Tibial artery (tissue), 4 donors: Measurements from ENCODE around the gene MTHFSD.
A peak's percentile ranks its signal among the peaks of the same experiment; 100 is the strongest.

Experiments used
- DNase-seq, 2 donors: peaks; one replicate each; pipeline ENCODE4 v3.0.0-alpha.2; 2019
- H3K27ac ChIP-seq, 2 donors: fragments of 200-600 bp; sonication (generic) in 1 of 2; 1 replicate in 1 of 2; 2 replicates in 1 of 2; pipeline ENCODE4 v1.5.1; 2018 to 2019; ENCODE audit warnings: mild to moderate bottlenecking in 1 of 2
- H3K27me3 ChIP-seq, 2 donors: fragments of 200-600 bp; sonication (generic) in 1 of 2; one replicate each; pipeline versions ENCODE4 v1.5.1 to v1.6.0; 2016 to 2019
- H3K36me3 ChIP-seq, 3 donors: fragments of 200-600 bp; sonication (generic) in 2 of 3; one replicate each; pipeline ENCODE4 v1.5.1; 2016 to 2019; ENCODE audit warnings: mild to moderate bottlenecking in 2 of 3
- H3K4me1 ChIP-seq, 4 donors: fragments of 200-600 bp; sonication (generic) in 2 of 4; 1 replicate in 3 of 4; 2 replicates in 1 of 4; pipeline ENCODE4 v1.5.1; 2016 to 2019
- H3K4me3 ChIP-seq, 2 donors: fragments of 200-600 bp; sonication (generic) in 1 of 2; 1 replicate in 1 of 2; 2 replicates in 1 of 2; pipeline ENCODE4 v1.5.1; 2018 to 2019; ENCODE audit warnings: mild to moderate bottlenecking in 2 of 2
- H3K9me3 ChIP-seq, 3 donors: fragments of 200-600 bp; sonication (generic) in 1 of 3; one replicate each; pipeline ENCODE4 v1.5.1; 2016 to 2019
- CTCF ChIP-seq, 2 experiments: fragments of 200-600 bp in 1 of 2; fragments of 450-650 bp in 1 of 2; IDR thresholded peaks; one replicate each; pipeline ENCODE4 v1.5.1; 2017 to 2019; ENCODE audit warnings: antibody characterized with exemption in 2 of 2, mild to moderate bottlenecking in 1 of 2, moderate library complexity in 1 of 2
- intact Hi-C: fragments of 100-400 bp; cut with DNase I; formaldehyde crosslinking; loops from one replicate; pipeline ENCODE4 v1.15.0; 2023; ENCODE audit warnings: low total_unique reads

Gene MTHFSD

DNA sequence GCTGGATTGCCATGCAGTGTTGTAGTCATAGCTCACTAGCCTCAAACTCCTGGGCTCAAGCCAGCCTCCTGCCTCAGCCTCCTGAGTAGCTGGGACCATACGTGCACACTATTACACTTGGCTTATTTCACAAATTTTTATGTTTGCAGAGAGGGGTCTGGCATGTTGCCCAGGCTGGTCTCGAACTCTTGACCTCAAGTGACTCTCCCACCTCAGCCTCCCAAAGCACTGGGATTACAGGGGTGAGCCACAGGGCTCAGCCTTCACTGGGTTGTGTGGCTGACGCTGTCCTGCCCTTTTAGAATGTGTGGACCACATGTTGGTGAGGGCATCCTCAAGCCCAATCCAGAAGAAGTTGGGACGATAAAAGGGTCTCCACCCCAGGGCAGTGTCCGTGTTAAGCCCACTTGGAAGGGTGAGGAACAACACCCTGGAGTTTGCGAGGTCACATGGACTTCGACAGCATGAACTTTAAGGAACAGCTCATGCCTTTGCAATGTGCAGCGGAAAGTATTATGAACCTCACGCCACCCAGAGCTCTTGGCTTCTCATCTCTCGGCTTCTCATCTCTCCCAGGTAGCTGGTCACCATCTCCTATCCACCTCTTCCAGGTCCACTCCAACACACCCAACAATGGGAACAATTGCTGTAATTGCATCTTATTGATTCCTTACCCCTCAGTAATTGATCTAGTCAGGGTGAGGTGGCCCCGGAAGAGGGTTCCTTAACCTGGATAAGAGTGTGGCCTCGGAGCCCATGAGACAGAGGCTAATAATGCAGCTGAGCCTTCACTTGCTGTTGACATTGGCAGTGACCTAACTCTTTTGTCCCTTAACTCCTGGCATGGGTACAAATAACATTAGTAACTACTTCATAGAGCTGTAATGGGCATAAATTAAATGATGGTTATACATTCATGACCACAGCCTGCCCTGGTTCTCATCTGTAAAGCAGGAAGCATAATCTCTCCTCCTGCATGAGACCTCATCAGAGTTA, 30.0 kb upstream of the MTHFSD start:
- TF ChIP-seq CTCF (IDR thresholded peaks at IDR 0.05): no peak
- peaks cover 0 to 5% (median 0%) of the 10 kb centered on the region in 3 donors for H3K36me3 ChIP-seq
- no peak overlapping the region for H3K4me3 ChIP-seq
- H3K27ac ChIP-seq: peak overlapping the region; percentile 95 to 97
- intact Hi-C loops: no loop called here
- peak in 1 of 2 donors; percentile 71 for DNase-seq
- peaks cover 0 to 98% (median 63%) of the 10 kb centered on the region in 4 donors for H3K4me1 ChIP-seq
- no peaks in the 10 kb centered on the region for H3K27me3 ChIP-seq
- no peaks in the 10 kb centered on the region for H3K9me3 ChIP-seq

DNA sequence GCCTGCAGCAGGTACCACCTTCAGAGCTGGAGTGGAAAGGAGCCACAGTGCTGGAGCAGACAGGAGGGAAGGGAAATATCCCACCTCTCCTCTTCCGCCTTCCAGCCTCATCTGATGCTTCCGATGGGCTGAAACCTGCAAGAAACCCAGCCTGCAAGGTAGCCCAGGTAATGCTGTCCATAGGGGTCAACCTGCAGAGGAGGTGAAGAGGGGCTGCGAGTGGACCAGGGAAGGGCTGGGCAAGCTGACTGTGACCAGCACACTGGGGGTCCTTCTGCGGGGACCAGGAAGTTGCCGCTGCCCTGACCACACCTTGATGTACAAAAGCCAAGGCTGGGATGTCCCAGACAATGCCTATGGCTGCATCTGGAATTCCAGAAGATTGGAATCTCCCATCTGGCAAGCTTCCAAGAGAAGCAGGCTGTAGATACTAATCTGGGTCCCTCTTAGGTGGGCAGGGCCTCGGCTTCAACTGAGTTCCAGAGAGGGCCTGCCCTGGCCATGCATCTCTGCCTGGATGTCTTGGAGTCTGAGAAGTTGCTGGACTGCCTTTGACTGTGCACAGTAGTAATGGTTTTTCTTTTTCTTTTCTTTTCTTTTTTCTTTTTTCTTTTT, 29.1 kb upstream of the MTHFSD start:
- H3K36me3 ChIP-seq: peaks cover 0 to 5% (median 0%) of the 10 kb centered on the region in 3 donors
- H3K4me3 ChIP-seq: no peak overlapping the region
- intact Hi-C loops: no loop called here
- no peak for TF ChIP-seq CTCF (IDR thresholded peaks at IDR 0.05)
- H3K27me3 ChIP-seq: no peaks in the 10 kb centered on the region
- peak in 1 of 2 donors; percentile 57 for DNase-seq
- H3K9me3 ChIP-seq: no peaks in the 10 kb centered on the region
- H3K27ac ChIP-seq: peak overlapping the region; percentile 95 to 97
- H3K4me1 ChIP-seq: peaks cover 0 to 98% (median 65%) of the 10 kb centered on the region in 4 donors

- Histone ChIP-seq H3K27ac (peak overlapping the region; percentile 95 to 97), H3K27me3 (no peaks in the 10 kb centered on the region), H3K36me3 (no peaks in the 10 kb centered on the region), H3K4me1 (peaks cover 0 to 90% (median 57%) of the 10 kb centered on the region in 4 donors), H3K4me3 (peak overlapping the region; percentile 60 to 78), H3K9me3 (no peaks in the 10 kb centered on the region)
- intact Hi-C loops: loop anchor here (2.0 kb wide), 1 partner anchor 99 kb away; no protein-coding TSS in a partner anchor
- peak in 1 of 2 donors; percentile 51 for DNase-seq
- no peak for TF ChIP-seq CTCF (IDR thresholded peaks at IDR 0.05)
Observed at GRCh38 chr16:86581458-86581857, 26.4 kb upstream of the MTHFSD start.

DNA sequence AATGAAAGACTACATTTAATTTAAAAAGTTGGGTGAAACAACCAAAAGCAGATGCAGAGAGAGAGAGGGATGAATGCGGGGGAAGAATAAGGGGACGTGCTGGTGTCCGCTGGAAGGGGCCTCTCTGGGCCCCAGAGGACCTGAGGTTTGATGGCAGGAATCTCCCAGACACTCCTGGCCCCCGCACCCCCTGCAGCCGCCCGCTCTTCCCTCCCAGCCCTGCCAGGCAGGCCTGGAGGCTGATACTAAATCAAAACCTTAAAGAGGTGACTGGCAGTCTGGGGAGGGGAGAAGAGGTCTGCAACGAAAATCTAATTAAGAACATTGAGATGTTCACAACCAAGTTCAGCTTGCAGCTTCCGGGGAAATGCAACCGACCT, 25.7 kb upstream of the MTHFSD start:
- H3K4me1 ChIP-seq: peaks cover 0 to 85% (median 55%) of the 10 kb centered on the region in 4 donors
- H3K27me3 ChIP-seq: no peaks in the 10 kb centered on the region
- no peak for TF ChIP-seq CTCF (IDR thresholded peaks at IDR 0.05)
- no peaks in the 10 kb centered on the region for H3K36me3 ChIP-seq
- H3K9me3 ChIP-seq: no peaks in the 10 kb centered on the region
- peak overlapping the region; percentile 95 to 97 for H3K27ac ChIP-seq
- DNase-seq: peak in 1 of 2 donors; percentile 56
- peak overlapping the region; percentile 60 to 78 for H3K4me3 ChIP-seq
- intact Hi-C loops: loop anchor here (2.0 kb wide), 1 partner anchor 100 kb away; no protein-coding TSS in a partner anchor

DNA sequence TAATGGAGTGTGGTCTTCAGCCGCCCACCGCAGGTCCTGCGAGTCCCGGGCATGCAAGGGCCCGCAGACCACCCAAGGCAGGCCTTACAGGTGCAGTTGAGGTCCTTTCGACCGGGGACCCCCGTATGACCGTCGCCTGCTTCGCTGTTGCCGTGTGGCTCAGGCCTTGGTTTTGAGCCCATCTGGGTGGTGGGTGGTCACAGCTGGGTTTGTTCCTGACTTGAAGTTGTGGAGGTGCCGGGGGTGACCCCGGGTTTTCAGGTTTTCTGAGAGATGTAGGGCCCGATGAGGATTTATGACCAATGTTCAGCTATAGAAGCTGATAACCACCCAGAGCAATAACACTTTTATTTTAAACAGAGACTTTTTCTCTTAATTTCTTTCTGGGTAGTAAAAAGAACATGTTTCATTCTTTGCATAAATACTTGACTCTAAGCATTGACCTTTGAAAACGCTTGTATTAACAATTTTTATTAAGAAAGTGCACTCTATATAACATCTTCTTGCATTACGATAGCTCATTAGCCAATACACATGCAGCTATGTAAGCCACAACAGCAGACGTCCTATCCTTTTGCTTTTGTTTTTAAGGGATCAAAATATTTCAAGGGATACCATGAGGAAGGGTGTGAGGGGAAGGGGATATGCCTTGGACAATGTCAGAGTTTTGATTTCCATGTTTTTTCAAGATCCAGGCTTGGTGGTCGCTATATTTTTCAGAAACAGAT, 25.2 kb upstream of the MTHFSD start:
- Histone ChIP-seq H3K27ac (peak overlapping the region; percentile 95 to 97), H3K9me3 (no peaks in the 10 kb centered on the region), H3K4me1 (peaks cover 0 to 84% (median 57%) of the 10 kb centered on the region in 4 donors), H3K4me3 (peak overlapping the region; percentile 60 to 78), H3K27me3 (no peaks in the 10 kb centered on the region), H3K36me3 (no peaks in the 10 kb centered on the region)
- TF ChIP-seq CTCF (IDR thresholded peaks at IDR 0.05): no peak
- DNase-seq: peak in 1 of 2 donors; percentile 61
- intact Hi-C loops: loop anchor here (2.0 kb wide), 1 partner anchor 101 kb away; no protein-coding TSS in a partner anchor
